OCI-M2 (cell line): ENCODE data around the gene ZFR.
"Not testable (repeated sequence)": the region's sequence is repeated elsewhere in the genome, so short reads cannot be mapped to it uniquely, and the experiment has no call there.

Experiments used
- DNase-seq: peaks from one replicate; lab custom pipeline; 2025; ENCODE audit not compliant: unreplicated experiment; lab: John Stamatoyannopoulos, UW

ZFR gene

DNA sequence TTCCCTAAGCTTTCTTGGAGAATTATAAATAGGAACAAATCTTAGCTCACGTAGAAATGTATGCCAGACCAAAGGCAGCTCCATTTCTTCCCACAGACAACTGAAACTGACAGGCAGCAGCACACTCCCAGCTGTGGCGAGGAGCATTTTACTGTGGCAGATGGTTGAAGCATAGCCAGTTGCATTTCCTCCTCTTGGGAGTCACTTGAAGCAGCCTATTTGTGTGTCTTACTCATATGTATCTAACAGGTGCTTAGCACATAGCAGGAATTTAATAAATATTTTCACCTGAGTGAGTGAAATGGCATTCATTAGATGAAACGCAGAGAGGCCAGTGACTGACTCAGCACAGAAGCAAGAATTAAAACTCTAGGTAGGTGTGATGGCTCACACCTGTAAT is 119.5 kb downstream of the ZFR start:
- DNase-seq: no peak

DNA sequence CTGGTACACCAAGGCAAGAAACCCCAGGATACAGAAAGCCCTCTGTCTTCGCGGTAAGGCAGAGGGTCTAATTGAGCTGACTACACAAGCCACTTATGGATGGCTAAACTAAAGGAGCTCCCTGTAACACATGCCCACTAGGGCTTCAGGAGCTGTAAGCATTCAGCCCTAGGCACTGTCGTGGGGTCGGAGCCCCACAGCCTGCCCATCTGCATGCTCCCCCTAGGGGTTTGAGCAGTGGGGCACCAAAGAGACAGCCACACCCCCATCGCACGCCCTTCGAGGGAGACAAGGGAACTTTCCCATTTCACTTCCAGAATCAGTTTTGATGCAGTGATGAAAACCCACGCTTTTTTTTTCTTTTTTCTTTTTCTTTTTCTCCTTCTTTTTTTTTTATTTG is 120.8 kb downstream of the ZFR start:
- no peak for DNase-seq

DNA sequence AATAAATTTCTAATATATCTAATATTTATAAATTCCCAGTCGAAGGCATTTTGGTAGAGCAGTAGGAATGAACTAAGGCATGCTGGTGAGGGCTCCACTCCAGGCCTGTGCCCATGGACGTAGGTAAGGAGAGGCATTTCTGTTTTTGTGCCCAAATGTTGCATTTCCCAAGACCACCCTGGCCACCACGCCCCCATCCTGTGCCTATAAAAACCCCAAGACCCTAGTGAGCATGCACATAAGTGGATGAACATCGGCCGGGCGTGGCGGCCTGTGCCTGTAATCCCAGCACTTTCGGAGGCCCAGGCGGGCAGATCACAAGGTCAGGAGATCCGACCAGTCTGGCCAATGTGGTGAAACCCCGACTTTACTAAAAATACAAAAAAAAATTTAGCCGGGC is 121.7 kb downstream of the ZFR start:
- no peak for DNase-seq

DNA sequence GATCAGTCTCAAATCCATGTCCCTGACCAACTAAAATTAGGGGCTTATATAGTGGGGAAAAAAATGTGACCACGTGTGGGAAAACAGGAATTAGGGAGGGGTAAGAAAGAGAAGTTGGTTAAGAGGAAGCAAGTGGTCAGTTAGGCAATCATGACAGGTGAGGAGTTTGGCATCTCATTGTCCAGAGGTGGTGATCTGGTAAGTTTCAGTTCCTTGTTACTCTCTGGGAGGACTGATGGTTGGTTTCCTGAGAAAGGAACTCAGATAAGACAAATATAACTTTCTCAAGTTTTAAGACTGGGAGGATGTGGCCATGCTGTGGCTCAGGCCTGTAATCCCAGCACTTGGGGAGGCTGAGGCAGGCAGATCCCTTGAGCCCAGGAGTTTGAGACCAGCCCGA is 122.8 kb downstream of the ZFR start:
- DNase-seq: not testable (repeated sequence)

DNA sequence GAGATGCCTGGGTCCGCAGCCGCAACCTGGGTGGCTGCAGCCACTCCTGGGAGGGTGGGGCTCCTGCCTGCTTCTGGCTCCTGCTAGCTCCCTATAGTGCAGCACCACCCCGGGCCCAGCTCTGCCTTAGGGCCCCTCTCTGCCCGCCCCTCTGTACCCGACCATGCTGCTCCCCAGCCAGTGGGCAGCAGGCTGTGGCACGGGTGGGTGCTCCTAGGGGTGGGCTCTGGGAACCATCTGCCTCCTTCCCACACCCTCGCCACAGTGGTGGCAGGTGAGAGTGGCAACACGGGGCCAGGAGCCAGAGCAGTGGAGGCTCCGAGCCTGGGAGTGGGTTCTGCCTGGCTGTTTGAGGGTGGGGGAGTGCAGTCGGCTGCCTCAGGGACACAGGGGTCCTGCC is 124.0 kb downstream of the ZFR start:
- no peak for DNase-seq

DNA sequence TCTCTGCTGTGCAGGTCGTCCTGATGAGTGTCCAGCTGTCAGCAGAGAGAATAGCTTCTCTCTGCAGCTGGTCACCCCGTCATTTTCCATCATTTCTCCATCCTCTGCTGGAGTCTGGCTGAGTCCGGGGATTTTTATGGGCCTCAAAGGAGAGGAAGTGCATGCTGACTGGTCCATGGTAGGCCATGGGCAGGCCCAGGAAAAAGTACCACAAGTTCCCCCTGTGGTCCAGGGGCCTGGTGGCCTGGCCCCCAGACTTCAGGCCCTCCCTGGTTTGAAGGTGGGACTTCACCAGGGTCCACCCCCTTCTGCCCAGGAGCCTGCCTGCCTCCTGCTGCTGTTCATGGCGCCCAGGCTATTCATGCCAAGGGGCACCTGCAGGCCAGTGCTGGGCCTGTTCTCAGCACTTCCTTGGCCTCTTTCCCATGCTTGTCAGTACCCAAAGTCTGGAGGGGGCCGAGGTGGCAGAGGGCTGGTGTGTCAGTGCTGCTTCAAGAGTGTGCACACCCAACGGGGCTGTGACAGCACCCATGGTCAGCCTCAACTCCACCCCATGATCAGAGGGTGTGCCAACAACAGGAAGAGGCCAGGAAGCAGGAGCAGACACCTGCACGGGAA is 124.5 kb downstream of the ZFR start:
- no peak for DNase-seq

DNA sequence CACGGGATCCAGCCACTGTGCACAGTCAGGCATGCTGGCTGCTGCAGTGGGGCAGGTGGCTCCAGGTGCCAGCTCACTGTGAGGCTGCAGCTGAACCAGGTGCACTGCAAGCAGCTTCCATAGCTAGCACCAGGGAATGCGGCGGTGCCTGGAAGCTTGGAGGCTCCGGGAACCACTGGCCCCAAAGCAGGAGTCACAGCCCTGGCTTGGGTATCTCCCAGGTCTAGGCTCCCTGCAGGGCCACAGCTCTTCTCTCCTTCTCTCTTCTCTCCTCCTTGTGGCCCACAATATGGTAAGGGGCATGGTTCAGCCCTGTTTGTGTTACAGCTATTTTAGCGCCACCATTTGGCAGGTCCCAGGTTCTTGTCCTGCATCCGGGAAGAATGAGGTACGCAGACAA is 125.1 kb downstream of the ZFR start:
- DNase-seq: no peak

DNA sequence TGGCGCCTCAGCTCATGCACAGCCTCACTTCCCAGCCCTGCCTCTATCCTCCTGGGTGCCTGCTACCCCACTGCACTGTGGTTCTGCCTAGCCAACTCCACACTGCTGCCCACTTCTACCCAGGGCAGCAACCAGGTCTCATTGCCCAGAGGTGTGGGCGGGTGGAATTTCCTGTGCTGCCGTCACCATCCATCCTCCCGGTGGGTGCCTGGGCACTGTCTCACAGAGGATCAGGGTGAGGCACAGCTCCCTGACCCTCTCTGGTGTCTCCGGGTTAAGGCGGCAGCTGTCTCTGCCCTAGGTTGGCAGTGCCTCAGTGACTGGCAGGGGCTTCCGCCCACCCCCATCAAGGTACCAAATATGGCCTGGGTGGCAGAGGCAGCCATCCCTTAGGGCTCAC is 127.5 kb downstream of the ZFR start:
- no peak for DNase-seq

DNA sequence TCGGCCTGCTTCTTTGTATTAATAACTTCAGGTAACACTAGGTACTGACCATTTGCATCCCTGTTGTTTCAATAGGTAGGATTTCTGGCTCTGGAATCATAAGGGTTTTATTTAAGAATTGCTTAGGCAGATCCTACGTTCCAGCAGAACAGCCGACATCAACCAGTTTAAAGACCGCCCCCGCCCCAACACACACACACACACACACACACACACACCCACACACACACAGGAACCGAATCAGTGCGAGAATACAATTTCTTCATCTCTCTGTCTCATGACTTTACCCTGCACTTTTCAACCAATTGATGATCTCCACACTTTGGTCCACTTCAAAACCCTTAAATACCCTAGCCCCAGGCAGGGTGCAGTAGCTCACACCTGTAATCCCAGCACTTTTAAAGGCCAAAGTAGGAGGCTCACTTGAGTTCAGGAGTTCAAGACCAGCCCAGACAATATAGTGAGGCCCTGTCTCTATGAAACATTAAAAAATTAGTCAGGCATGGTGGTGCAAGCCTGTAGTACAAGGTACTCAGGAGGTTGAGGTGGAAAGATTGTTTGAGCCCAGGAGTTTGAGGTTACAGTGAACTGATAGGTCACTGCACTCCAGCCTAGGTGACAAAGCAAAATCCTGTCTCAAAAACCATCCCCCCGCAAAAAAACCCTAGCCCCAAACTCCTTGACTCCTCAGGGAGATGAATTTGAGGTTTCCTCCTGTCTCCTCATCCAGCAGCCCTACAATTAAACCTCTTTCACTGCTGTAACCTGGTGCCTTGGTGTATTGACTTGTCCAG is 129.1 kb downstream of the ZFR start:
- no peak for DNase-seq

DNA sequence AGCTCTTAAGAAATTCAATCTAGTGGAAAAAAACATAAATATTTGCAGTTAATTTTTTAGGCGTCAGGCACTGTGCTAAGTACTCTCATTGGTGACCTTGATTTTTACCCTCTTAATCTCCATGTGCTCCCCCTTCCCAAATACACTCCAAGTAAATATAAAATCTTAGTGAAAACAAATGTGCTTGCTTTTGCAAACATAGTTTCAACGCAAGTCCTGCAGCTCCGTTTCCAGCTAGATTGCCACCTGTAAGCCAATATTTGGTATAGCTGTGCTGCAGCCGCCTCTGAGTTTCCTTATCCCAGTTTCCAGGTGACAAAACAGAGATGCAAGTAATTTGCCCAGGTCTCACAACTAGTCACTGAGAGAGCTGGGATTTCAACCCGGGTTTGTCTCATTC is 129.9 kb downstream of the ZFR start:
- DNase-seq: no peak

DNA sequence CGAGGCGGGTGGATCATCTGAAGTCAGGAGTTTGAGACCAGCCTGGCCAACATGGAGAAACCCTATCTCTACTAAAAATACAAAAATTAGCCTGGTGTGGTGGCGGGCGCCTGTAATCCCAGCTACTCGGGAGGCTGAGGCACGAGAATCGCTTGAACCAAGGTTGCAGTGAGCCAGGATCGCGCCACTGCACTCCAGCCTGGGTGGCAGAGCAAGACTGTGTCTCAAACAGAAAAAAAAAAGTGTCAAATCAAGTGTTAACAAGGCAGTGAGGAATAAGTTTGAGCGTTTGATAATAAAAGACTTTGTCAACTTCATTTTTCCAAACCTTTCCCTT is 130.4 kb downstream of the ZFR start:
- not testable (repeated sequence) for DNase-seq

DNA sequence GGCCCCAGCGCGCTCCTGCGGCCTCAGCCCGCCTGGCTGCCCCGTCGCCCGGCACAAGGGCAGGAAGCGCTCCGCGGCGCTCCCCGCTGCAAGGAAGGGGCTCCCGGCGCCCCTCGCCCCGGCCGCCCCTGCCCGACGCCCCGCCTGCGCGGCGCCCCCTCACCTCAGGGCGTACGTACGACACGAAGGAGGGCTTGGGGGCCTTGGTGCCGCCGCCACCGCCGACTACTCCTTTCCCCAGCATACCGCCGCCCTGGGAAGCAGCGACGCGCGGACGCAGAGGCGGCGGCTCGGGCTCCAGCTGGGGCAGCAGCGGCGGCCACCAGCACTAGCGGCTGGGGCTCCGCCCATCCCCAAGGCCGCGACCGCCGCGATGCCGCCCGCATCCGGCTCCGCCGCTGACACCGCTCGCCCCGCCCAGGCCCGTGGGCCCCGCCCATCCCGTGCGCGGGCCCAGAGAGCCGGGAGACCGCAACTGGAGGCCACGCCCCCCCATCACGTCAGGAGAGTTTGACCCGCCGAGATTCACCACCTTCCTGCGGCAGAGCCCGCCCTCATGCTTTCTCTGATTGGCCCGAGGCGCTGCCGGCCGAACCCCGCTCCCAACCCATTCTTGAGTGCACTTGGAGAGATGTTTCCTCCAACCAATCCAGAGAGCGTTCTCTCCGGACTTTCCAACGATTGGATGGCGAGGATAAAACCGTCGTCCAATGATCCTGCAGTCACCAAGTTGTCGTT is 131.8 kb downstream of the ZFR start, which contains the start of gene MTMR12:
TSS of gene MTMR12 (minus strand) at position 345 of the 738 bp plus-strand sequence. CDS start at position 244, 101 bp downstream.
- peak; percentile 74 for DNase-seq

DNA sequence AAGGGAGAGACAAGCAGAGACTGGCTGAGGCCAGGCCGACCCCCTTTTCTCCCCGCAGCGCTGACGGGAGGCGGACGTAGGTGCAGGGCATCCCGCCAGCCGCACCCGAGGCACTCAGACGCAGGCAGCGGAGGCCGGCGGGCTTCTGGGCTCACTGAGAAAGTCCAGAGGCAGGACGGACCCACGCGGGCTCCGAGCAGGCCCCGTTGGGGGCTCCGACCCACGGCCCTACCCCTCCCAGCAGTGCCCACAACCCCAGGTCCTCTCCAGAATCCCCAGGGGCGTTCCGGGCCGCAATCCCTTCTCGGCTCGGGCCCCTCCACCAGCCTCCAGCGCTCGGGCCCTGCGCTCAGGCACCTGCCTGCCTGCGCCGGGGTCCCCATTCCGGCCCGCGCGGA is 132.3 kb downstream of the ZFR start:
- DNase-seq: no peak

DNA sequence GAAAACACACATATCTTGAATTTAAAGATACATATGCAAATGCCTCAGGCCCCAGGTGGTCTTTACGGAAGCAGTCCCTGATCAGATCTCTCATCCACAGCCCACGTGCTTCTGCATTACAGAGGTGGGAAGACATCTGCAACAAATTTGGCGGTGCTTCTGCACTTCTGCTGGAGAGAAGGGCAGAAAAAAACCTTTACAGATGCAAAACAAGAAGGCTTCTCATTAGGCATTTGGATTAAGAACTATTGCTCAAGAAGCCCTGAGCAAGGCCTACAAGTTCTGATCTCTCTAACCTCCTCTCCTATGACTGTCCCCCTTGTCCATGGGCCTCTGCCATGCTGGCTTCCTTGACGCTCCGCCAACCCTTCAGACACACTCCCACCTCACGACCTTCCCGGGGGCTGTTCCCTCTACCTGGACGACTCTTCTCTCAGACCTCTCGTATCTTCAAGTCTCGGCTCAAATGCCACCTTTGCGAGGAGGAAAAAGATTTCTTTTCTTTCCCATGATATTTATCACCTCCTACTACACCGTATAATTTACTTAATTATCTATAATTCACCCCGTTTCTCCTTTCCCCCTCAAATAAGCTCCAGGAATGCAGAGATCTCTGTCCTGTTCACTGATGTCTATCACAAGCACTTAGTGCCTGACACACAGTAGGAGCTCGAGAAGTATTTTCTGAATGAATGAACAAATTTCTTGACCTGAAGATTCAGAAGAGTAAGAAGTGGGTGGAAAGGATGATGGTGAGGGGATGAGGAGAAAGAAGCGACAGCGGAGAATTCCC is 132.9 kb downstream of the ZFR start:
- DNase-seq: no peak

DNA sequence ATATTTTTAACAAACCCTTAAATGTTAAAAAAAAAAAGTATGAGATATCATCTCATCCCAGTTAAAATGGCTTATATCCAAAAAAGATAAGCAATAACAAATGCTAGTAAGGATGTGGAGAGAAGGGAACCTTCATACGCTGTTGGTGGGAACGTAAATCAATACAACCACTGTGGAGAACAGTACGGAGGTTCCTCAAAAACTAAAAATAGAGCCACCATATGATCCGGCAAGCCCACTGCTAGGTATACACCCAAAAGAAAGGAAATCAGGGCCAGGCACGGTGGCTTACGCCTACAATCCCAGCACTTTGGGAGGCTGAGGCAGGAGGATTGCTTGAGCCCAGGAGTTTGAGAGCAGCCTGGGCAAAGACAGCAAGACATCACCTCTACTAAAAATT is 134.8 kb downstream of the ZFR start:
- DNase-seq: no peak

DNA sequence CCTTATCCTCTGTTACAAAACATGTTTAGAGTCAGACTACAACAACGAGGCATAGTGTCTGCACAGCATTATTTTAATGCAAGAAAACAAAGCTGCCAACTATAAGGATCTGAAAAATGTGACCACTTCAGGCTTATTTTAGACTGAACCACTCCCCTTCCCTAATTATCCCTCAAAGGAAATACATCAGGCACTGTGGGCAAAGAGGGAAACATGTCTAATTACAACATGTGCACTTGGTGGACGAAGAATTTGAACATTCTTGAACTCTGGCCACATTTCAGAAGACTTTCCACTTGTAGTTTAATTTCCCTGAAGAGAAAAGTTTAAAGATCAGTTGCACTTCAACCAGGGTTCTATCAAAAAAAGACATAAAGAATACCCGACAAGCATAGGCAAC is 135.6 kb downstream of the ZFR start:
- no peak for DNase-seq

DNA sequence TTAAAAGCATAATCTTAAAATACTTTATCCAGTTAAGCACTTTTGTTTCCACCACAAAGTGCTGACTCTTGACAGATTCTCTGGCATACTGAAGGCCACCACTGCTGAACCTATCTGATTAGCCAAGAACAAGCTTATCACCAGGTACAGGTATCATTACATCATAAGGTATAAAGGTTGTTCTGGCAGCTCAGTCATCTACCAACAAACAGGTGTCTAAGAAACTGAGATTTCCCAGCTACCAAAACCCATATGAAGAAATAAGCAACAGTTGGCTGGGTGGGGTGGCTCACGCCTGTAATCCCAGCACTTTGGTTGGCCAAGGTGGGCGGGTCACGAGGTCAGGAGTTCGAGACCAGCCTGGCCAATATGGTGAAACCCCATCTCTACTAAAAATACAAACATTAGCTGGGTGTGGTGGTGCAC is 136.8 kb downstream of the ZFR start:
- no peak for DNase-seq

DNA sequence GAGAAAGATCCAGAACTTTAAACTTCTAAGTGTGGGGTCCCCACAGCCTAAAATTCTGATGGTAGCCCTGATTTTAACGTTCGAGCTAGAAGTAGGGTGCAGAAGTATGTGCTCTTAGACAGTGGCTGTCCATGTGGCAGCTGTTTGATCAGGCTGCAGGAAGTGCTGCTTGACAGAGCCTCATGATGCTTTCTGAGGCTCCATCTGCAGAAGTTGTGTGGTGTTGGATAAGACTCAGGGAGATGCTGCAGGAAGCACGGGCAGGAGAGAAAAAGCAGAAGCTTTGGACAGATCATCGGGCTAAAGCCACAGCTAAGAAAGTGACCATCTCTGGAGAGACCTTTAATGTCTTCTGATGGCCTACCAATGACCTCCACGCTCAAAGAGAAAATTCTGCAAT is 139.9 kb downstream of the ZFR start:
- no peak for DNase-seq
